Upper lobe of left lung (tissue), 4 donors: Measurements from ENCODE around the gene PRMT3.

Experiments used
- CTCF ChIP-seq, 6 experiments: fragments of 450-650 bp in 4 of 6; fragments of 200-600 bp in 2 of 6; sonication (generic) in 2 of 6; IDR thresholded peaks; one replicate each; pipeline ENCODE4 v1.5.1; 2016 to 2019; ENCODE audit warnings: antibody characterized with exemption in 6 of 6
- EP300 ChIP-seq, 4 donors: sonication (generic); formaldehyde crosslinking; IDR thresholded peaks; one replicate each; pipeline ENCODE4 v1.5.1; 2017; ENCODE audit warnings: antibody characterized with exemption in 4 of 4, control low read depth in 2 of 4

- TF ChIP-seq EP300 (IDR thresholded peaks at IDR 0.05), result no peak
- no peak for TF ChIP-seq CTCF (IDR thresholded peaks at IDR 0.05)
Observed at GRCh38 chr11:20357150-20357549, 30.4 kb upstream of the PRMT3 start.
